Activated T-cell treated with anti-CD3 and anti-CD28 coated beads, Interleukin-2, amount 50 U/mL, for 72 hours (primary cell): ENCODE data around the gene CENPA. TPM values are rescaled to one million over a fixed set of nuclear protein-coding genes. Genes with fewer than 3 reads are reported as not detected.

ENCODE experiments used
- total RNA-seq, 2 donors: library from RNA; stranded (reverse); gene quantifications; one replicate each; pipeline ENCODE4 v1.2.3, GENCODE V29; 2022

CENPA gene
- total RNA-seq, 2 donors from 2014 or later, result 40.9 to 43.2 TPM

Other genes starting within 250 kb of the CENPA start
- not detected for gene CIB4, start 144.7 kb upstream of the CENPA start, total RNA-seq
- gene KCNK3, start 93.3 kb upstream of the CENPA start, total RNA-seq, result not detected
- gene SLC35F6, start 21.8 kb upstream of the CENPA start, total RNA-seq, result 1 to 10 TPM; 6.1 to 7.2 TPM
- gene DPYSL5, start 62.1 kb downstream of the CENPA start, total RNA-seq, result not detected
- 1 to 10 TPM; 4.8 to 5.3 TPM for gene MAPRE3, start 184.6 kb downstream of the CENPA start, total RNA-seq
- gene TMEM214, start 246.9 kb downstream of the CENPA start, total RNA-seq, result 10 to 100 TPM; 50.5 to 53.6 TPM